GM21825 (cell line): ENCODE measurements around the gene GLI3.

Experiments
- ATAC-seq: cut with Tn5 transposase; IDR thresholded peaks from one replicate; pipeline ENCODE4 v1.9.1; 2021; ENCODE audit warnings: mild to moderate bottlenecking, moderate library complexity; ENCODE audit not compliant: unreplicated experiment

Gene GLI3

DNA sequence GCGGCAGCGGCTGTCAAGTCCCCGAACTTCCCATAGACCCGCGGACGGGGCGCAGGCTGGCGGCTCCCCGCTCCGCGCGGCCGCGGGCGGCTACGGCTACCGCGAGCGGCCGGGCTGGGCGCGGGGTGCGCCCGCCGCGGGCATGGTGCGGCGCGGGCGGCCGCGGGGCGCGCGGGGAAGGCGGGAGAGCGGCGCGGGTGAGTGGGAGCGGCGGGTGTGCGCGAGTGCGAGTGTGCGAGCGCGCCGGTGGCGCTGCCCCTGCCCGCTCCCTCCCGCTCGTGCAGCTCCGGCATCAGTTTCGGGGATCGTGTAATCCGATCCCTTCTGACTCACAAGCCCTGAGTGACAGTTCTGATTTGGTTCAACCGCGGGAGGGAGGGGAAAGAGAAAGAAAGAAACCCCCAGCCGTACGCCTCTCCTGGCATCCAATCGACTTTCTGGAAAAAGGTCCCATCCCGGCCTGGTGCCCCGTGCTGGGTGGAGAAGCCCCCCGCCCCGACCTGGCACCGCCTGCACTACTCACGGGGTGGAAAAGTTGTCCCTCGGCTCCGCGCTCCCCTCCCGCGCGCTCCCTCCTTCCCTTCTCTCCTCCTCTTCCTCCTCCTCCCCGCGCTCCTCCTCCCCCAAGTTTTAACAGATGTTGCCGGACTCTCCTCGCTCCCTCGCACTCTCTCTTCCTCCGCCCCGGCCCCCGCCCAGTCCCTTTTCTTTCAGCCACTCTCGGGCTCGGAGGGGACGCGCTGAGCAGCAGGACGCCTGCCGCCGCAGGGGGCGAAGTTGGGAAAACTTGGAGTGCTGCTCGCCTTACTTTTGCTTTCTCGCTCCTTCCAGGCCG lies at the start of gene GLI3:
TSS of gene GLI3 (minus strand) at position 234 of the 835 bp plus-strand sequence. CDS start 13,956 bp downstream, outside the sequence.
- ATAC-seq: peak; percentile 75

DNA sequence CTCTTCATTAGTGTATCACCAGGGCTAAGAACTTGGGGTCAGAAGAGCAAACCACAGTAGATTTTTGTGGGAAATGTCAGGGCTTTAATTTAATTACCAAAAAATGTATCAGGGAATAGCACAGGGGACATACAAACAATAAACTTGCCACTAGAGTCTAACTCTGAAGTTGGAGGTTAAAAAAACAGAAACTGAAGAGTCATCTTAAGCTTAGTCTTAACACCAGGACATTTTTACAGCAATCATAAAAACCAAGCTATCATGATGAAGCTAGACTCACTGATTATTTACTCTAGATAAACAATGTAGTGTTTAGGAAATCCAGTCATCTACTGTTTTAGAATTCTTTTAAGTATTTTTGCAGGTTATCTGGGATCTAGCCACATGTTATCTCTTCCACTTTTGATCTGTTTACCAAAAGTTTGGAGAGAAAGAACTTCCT lies 48.4 kb upstream of the GLI3 start:
- ATAC-seq: no peak

DNA sequence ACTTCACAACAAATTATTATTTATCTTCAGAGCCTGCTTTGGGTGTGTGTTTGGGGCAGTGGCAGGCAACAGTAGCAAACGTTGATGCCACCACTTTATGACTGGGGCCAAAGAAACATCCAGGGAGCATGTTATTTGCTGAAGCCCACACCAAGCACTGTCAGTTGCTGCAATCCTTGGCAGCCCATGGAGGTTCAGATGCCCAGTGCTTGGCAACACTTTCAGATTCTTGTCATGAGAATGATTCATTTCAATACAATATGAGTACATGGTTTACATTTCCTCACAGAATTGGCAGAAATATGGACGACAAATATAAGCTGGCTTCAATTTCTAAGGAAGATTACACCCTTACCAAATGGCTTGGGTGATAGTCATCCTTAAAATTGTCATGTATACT lies 46.5 kb upstream of the GLI3 start:
- no peak for ATAC-seq

DNA sequence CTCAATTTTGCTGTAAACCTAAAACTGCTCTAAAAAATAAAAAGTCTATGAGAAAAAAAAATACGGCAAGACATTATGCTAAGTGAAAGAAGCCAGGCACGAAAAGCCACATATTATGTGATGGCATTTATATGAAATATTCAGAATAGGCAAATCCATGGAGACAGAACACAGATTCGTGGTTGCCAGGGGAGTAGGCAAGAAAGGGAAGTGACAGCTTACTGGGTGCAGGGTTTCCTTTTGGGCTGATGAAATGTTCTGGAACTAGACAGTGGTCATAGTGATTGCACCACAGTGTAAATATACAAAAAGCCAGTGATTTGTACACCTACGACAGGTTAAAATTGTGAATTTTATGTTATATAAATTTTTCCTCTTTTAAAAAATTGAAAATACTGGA lies 41.3 kb upstream of the GLI3 start:
- ATAC-seq: no peak

DNA sequence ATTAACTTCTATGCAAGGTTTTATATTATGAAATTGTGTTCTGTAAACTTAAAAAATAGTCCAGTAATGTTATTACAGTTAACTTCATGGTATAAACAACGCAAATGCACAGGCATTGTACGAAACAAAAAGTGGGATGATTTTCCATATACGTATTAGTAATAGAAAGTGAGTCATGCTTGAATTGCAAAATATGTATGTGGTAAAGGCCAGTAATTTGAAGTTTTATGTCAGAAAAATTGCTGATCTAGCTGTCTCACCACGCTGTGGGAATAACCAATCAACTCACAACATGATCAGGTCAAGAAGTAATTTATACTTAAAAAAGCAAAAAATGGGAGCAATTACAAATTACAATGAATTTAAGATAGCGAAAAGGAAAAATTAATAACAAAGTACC lies 37.0 kb upstream of the GLI3 start:
- no peak for ATAC-seq

DNA sequence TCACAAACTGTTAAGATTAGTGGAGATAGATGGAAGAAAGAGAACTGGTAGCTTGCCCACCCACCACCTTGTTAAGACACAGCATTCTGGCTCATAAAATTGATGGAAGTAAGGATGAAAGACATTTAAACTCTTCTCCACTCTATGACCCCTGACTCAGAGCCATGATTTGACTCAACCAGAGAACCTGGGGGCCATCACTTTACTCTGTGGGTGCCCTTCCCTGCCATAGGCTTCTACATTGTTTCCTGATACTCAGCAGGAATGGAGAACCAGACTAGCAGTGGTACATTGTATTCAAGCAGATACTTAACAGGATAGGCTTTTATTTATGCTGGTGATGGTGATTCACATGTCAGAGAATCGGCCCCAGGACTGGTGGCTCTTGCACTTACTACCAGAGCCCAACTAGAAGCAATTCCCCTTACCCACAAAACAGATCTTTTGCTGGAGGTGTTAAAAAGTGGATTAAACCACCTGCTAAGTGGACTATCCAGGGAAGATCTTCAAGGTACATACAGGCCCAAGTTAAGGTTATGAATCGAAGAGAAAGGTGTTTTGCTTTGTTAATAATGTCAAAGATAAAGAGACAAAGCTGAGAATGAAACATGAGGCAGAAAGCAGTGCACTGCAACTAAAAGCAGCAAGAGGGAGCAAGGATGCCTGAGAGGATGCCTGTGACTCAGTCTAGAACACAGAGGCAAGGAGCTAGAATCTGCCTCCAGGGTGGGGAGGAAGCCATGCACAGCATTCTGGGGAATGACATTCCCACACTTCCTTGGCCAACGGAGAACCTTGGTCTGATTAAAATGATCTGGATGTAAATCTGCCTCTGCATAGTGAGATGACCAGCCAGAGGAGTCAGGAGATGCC lies 36.0 kb upstream of the GLI3 start:
- ATAC-seq: no peak

DNA sequence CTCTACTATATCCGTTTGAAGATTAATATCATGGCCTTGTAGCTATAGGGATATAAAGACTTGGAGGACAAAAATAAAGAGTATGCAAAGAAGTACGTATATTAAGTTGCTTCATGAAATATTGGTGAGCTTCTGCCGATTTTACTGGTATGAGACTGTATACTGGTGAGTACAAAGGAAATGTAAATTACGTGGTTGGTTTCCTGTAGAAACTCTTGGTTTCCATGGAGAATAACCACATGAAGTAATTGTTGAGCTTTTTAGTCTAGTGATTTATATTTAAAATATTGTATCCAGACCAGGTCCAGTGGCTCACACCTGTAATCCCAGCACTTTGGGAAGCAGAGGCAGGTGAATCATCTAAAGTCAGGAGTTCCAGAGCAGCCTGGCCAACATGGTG lies 32.2 kb upstream of the GLI3 start:
- ATAC-seq: no peak

DNA sequence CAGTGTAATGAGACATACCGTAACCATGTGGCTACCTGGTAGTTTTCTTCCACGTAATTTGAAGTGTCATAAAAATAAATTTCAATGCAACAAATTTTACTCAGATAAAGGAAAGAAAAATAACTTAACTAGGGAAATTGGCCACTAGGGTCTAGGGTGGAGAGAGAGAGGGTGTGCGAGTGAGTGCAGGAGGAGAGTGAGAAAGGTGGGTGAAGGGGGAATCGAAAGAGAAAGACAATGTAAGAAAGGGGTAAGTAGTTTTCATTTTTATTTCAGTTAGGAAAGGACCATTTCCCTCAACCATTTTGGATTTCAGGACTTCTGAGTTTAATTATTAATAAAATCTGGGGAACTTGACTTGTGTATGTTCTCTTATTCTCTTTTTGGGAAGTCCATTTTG lies 27.7 kb upstream of the GLI3 start:
- no peak for ATAC-seq

DNA sequence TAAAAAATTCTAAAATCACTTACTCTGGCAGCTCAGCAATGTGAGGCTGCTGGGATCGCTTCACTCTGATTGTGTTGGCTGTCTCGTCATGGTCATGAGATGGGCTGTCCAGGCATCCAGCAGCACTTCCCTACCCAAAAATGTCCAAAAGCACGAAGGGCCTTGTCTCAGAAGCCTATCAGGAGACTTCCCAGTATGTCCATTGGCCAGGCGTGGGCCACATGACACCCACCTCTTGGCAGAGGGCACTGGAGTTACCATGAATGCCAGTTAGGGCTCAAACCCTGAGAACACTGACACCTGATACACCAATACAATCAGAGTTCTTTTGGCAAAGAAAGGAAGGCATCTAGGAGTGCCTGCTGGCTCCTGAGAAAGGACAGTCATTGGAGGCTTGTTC lies 27.0 kb upstream of the GLI3 start:
- no peak for ATAC-seq

DNA sequence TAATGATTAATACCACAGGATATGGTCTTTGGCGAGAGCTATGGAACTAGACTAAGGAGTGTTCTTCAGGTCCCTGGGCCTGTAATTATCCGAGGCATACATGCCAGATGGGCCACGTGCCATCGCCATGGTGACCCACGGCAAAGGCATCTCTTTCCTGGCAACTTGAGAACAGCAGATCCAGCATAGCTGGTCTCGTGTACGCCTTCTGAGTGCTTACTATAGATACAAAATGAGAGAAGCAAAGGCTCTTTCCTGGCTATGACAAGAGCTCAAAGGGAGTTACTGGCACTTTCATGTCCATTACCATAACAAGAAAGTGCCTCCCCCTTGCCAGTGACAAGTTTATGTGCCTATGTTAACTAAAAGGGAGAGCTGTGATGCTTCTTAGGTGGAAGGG lies 26.0 kb upstream of the GLI3 start:
- ATAC-seq: no peak

DNA sequence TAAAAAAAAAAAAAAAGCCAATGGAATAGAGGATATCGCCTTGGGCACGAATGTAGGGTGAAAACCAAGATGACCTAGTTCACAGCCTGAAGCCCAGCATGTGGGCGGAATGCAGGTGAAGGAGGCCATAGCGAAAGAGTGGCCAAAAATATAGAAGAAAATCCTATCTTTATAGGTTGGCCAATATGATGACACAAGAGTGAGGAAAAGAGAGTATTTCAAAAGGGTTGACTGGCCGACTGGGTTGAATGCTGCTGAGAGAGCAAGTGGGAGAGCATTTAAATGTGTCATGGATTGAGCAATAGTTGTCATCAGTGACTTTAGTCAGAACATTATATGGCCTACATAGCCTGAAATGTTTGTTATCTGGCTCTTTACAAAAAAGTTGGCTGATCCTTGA lies 17.2 kb upstream of the GLI3 start:
- ATAC-seq: no peak

DNA sequence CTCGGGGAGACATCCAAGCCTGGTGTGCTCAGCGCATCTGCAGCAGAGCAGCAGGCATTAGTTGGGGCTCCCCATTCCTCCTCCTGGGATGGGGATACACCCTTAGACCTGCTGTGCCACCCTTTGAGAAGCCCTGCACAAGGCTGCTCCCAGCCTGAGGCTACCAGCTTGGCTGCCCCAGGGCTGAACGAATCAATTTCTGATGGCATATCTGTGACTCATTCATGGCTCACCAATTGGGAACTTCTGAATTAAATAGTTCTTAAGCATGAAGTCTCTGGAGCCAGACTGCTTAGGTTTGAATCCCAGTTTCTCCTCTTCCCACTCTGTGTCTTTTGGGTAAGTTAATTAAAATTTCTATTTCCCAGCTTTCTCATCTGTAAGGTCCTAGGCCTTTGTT lies 16.3 kb upstream of the GLI3 start:
- ATAC-seq: no peak

DNA sequence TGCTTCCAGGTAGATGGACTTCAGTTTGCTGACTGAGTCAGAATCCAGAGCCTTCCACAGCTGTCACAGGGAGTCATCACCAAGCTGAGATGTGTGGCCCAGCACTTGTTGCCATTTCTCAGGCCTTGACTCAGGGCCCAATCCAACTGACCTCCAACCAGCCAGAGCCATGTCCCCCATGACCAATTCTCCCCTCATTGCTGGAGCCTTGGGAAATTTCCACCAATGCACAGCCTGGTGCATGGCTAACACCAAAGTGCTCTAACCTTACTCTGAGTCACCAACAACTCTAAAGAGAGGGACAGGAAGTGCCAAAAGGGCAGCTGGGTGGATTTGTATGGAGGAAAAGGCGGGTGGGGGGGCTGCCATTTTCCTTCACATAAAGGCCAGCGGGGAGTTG lies 13.4 kb upstream of the GLI3 start:
- ATAC-seq: no peak

DNA sequence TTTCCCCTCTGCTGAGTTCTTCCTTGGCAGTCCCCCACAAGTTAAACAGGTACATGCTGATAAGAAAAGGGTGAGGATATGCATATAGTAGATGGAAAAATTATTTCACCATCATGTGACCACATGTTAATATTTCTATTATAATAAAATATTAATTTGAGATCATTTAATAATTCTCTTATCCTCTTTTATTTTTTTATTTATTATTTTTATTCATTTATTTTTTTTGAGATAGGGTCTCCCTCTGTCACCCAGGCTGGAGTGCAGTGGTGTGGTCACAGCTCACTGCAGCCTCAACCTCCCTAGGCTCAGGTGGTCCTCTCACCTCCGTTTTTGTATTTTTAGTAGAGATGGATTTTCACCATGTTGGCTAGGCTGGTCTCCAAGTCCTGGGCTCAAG lies 11.6 kb upstream of the GLI3 start:
- no peak for ATAC-seq

DNA sequence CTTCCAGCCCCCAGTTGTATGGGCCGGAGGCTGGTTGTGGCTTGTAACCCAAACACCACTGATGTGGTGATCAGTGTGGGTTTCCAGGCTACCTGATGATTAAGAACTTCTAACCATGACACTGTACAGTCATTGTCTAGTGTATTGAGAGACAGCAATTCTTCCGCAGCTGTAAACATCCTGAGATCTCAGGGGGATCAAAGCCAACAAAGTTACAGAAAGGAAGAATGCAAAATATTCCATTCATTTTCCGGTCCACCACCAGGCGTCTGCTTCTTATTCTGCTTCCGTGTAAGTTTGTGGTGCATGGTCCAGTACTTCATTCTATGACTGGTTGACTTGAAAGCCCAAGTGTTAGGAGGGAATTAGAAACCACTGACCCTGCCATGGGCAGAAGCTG lies 10.3 kb upstream of the GLI3 start:
- ATAC-seq: no peak

DNA sequence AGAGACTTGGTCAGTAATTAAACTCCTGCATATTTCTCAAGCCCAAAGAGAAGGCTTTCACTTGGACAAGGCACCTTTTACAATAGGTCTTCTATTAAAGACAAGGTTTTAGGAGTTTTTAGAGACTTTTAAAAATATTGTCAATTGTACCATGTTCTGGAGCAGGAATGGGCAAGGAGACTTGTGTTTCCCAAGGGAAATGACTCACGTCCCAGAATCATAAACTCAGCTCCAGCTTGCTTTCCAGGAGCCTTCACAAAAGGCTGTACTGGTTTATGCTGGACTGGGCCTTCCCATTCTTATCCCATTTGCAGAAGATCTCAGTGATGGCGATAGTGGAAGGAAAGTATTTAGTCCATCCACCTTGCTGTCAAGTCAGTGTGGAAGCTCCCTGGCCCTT lies 7.8 kb upstream of the GLI3 start:
- no peak for ATAC-seq

DNA sequence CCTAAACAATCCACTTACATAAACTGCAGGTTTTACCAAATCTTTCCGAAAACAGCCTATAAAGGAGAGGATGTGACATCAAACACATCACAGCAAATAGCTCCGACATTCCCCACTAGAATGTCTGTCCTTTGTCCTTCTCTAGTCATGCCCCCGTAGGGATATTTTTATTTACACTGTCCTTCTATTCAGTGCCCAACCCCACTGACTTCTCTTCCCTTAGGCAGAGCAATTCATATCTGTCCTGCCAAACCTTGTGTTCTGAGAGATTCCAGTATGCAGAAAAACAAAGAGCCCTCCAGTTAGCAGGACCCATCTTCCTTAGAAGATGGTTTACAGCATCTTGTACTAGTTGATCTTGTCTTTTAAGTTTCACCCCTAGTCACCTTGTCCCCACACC lies 5.4 kb upstream of the GLI3 start:
- ATAC-seq: no peak

DNA sequence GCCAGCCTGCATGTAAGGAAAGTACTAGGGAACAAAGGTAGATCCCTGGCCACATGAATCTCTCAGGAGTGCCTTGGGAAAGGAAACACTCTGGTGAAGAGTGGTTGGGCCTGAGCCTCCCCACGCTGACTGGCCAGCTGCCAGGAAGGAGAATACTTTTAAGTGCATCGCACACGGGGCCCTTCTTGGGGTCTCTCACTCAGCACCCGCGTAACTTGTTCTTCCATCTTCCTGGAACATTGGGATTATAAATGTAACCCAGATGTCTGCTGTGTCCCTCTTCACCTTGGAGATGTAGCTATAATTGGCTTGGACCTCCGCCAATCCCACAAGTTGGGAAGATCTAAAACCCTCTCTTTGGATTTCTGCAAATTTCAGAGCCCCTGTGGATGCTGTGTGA lies 4.4 kb upstream of the GLI3 start:
- ATAC-seq: no peak

DNA sequence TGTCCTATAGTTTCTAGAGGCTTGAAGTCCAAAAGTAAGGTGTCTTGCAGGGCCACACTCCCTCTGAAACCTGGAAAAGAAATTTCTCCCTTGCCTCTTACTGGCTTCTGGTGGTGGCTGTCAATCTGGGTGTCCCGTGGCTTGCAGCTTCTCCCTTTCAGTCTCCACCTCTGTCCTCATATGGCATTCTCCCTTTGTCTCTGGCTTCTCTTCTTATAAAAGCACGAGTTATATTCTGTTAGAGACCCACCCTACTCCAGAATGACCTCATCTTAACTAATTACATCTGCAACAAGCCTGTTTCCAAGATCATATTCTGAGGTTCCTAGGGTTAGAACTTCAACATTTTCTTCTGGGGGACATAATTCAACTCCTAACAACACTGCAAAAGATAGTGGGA lies 3.4 kb upstream of the GLI3 start:
- ATAC-seq: no peak

DNA sequence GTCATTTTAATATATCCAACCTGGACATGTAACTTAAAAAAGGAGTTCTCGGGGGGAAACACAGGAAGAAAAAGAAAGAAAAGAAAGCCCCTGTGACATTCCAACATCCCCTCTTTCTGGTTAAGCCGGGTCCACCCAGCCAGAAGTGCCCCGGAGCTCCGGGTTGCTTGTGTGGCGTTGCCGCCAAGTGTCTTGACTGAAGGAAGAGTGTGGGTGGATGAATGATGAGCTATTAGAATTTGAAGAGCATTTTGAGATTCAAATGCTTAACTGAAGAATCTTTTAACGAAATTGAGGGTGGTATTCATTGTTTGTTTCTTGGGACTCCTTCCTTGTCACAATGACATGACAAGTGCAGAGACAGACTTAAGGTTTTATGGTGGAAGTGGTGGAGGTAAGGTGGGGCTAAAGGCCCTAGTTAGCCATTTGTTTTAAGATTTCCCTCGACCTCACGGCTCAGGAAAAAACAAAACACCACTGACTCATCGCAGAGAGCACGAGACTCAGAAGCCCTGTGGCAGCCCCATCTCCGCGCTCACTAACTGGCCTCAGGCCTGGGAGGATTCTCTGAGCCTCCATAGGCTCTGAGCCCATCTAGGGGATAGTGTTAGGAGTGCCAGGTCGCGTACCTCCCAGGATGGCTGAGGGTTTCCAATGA lies 1.8 kb upstream of the GLI3 start:
- ATAC-seq: no peak

DNA sequence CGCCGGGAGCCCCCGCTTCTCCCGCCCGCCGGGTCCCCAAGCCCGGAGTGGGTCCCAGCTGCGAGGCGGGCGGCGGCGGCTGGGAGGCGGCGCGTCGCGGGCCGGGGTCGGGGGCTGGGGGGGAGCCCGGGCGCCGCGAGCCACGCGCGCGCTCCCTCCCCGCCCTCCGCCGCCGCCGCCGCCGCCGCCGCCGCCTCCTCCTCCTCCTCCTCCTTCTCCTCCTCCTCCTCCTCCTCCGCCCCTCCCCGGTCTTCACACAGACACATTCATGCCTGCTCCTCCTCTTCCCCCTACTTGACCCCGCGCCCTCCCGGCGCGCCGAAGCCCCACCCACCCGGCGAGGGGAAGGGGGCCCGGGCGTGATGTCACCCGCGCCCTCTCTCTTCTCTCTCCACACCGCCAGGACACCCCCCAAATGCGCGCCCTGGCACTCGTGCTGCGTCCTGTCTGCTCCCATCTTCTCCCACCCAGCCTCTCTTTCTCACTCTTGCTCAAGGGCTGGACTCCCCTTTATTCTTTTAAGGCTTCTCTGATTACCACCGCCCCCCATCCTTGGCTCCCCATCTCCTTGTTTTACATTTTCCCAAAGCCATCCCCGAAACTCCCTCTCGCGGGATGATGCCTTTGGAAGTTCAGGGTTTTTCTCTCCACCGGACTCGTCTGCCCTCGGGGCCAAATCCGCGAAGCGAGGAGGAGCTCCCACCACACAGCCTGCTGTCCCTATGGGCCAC lies 967 bp upstream of the GLI3 start:
- ATAC-seq: no peak
